SIG-M5 treated with dmso at 0.1 percent for 504 hours (cell line): Measurements from ENCODE around the gene HOXA10.

Experiments used
- DNase-seq: peaks from one replicate; lab custom pipeline; 2025; ENCODE audit not compliant: unreplicated experiment; lab: John Stamatoyannopoulos, UW

HOXA10 gene

DNA sequence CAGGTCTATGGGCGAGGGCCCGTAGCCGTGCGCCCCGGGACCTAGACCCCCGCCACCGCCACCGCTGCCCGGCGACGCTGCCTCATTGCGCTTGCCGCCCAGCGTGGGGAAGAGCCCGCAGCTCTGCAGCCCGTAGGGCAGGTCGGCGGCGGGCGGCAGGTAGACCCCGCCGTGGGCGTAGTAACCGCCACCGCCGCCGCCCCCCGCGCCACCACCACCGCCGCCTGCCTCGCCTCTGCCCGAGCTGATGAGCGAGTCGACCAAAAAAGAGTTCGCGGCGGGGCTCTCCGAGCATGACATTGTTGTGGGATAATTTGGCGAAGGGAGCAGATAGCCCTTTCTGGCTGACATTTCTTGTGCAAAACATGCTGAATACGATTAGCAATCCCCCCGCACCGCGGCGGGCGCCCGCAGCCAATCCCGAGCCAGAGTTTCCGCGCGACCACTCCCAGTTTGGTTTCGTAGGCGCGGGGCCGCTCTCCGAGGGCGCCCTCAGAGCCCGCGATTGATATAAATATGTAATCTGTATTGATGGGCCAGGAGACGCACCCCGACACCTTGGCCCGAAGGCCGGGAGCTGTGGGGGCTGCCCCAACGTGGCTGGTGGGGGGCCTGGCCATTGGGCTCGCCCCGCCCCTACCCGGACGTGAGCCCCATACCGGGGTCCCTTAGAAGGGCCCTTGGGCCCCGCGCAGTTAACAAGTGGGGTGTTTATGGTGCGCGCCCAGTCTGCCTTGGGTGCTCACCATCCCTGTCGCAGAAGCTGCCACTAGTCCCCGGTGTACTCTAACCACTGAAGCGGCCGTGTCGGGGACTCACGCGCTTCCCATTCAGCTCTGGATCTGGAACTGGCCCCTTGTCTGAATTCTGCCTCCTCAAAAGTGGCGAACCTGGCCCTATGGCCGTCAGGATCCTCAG is at the start of gene HOXA10:
Gene HOXA10 (minus strand): TSS at position 365 of the 918 bp plus-strand sequence. CDS start 14 bp downstream, at position 351.
- no peak for DNase-seq

DNA sequence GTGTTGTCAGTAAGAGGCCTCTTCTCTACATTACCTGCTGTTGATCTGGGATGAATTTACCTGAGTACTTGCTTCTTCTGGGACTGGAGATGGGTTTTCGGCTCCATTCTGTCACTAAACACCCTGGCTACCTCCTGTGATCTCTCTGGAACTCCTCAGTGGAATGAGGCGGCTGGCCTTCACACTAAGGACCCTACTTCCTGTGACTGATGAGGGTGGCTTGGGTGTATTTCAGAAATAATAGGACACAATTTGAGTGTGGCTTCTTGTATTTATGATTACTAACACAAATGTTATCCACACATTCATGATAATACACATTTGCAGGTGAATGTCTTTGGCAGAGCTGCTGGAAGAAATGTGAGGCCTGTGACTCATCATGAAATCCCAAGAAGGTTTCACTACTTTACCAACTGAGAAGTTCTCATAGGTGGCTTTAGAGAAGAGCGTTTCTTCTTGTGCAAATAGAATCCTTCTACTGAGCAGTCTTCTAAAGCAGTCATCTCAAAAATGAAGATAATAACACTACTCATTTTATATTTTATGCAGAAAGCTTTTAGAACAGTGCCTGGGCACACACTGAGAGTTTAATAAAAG is 47.2 kb upstream of the HOXA10 start:
- no peak for DNase-seq

DNA sequence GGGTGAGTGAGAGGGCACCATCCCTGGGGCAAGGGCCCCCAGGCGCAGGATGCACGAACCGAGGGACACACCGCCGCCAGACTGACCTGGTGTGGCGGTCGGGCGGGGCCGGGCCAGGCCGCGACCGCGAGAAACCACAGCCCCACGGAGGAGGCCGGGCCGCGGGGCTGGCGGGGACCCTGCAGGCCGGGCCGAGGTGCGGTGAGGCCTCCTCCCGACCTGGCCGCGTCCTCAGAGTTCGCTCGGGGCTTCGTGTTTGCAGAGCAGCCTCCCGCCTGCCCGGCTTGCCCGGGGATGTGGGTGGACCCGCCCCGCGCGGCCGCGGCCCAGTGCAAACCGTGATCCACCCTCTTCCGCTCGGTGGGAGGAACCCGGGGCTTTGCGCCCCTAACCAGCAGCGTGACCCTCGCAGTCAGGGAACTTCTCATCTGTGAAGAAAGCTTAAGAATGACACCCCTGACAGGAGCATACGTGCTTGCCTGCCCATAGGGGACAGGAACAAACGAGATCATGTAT is 46.4 kb upstream of the HOXA10 start:
- DNase-seq, result no peak

DNA sequence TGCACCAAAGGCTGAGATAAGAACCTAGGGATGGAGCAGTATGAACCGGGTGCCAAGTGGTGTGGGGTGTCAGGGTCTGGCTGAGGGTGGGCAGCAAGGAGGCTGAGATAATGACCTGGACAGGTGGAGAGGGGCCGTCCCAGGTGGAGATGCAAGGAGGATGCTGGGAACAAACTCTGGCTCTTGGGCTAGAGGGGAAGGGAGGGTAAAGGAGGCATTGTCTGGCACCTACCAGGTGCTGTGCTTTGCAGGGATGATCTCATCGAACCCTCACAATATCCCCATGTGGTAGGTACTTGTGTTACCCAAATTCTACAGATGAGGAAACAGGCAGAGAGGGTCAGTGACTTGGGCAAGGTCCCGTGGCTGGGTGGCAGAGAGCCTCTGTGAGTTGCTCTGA is 45.7 kb upstream of the HOXA10 start:
- DNase-seq, result no peak

DNA sequence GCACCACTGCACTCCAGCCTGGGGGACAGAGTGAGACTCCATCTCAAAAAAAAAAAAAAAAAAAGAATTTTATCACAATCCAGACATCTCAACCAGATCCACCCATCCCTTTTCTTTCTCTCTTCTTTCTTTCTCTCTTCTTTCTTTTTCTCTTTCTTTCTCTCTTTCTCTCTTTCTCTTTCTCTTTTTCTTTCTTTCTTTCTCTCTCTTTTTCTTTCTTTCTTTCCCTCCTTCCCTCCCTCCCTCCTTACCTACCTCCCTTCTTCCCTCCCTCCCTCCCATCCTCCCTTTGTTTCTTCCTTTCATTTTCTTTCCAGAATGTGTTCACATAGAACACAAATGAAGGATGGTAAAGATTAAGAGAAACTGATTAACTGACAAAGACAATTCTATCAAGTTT is 43.8 kb upstream of the HOXA10 start:
- no peak for DNase-seq

DNA sequence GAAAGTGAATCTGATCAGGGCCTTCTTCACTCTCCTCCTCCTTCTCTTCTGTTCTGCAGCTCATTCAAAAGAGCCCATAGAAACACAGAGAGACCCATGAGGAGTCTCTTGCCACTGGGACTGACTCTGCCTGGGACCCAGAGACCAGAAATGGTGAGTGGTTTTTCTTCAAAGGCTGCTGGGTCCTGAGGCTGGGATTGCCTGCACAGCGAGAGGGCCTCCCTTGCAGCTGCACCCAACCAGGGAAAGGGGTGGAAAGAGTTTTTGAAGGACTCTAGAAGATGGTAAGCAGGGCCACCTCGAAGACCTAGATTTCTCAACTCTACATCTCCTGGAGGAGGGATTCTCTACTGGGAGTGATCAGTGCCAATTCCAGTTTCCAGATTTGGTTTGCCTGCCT is 41.2 kb upstream of the HOXA10 start:
- no peak for DNase-seq

DNA sequence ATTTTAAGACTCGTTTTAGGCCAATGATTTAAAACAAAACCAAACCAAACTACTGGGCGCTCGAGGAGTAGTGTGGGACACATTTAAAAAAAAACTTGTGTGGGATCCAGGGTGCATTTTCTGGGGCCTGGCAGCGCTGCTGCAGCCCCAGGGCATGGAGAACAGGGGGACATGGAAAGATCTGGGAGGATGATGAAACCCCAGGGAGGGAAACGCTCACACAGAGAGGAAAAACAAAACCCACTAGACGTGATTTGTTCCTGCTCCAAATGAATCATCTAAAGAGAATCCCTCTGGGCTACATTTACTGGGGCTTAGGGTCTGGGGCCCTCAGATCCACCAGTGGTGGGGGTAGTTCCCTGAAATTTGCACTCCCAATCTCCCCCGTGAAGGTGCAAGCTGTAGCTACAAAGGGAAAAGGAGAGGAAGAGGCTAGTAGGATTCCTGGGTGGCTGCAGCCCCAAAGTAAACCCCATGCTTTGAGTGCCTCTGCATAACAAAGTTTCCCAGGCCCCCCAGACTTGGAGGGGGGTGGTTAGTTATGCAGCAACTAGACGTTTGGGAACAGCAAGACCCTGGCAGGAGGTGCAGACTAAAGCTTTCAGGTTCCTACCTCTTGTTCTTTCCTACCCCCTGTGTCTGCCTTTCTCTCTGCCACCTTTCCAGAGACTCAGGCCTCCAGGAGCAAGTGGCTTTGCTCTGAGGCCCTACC is 40.3 kb upstream of the HOXA10 start:
- DNase-seq, result no peak

DNA sequence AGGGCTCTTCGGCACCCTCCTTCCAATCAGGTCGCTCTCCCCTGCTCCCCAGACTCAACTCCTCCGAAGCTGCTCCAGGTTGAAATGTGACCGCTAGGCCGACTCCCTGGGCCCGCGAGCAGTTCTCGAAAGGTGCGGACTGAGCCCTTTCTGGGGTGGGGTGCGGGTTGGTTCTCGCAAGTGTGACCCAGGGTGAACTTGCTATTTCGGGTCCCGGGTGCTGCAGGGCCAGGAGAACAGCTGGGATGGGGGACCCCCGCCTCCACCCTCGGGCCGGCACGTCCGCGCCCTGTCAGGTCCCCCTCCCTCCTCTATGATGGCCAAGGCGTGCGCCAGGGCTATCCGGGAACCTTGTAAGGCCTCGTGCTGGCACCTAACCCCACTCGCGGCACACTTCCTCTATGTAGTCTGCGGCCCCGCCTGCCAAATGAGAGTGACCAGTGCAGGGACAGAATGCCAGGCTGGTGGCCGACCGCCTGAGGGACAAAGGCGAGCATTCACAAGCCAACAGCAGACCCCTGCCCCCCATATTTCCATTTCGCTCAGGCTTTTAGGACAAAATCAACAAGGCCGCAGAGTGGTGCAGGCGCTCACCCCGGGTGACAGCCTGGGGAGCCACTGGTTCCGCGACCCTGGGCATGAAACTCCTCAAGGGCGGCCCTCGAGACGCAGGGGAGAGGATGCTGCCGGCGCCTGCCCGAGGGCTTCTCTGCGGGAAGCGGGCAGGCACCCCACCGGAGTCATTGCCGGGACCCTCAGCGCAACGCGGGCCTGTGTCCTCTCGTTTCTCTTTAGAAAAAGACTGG is 39.5 kb upstream of the HOXA10 start:
- DNase-seq, result no peak

DNA sequence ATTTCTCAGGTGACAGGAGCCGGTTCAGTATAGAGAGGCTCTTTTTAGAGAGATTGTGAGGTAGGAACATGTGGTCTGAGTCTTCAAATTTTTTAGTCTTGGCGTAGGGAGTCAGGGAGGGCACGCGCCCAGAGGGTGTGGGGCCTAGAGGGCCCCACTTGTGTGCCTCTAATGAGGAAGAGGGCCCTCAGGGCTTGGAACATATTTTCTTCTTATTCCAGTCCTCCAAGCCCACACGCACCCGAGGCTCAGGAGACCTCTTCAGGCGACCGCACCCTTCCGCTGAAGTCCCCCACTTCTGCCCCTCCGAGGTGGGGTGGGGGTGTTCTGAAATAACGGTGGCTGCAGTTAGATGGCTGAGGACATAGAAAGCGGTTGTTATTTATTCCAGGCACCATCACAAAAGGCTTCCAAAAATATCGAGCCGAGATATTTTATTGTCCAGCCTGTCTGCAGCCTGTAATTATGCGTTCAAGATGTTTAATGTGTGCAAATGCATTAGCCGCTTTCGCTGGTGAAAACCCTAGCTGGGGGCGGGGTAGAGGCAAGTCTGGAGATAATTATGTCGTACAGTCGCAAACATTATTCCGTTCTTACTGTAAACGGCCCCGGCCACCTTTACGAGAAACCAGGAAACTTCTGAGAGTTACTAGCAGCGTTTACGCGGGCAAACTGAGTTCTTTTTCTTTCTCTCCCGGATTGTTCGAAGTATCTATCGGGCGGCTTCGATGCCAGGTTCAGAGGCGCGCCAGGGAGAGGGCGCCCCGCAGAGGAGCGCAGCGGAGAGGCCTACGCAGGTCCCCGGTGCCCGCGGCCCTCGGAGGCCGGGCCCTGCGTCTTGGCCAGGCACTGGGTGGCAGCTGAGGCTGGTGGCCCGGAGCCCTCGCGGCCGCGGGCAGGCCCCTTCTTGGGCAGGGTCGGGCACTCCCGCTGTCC is 38.6 kb upstream of the HOXA10 start:
- no peak for DNase-seq

DNA sequence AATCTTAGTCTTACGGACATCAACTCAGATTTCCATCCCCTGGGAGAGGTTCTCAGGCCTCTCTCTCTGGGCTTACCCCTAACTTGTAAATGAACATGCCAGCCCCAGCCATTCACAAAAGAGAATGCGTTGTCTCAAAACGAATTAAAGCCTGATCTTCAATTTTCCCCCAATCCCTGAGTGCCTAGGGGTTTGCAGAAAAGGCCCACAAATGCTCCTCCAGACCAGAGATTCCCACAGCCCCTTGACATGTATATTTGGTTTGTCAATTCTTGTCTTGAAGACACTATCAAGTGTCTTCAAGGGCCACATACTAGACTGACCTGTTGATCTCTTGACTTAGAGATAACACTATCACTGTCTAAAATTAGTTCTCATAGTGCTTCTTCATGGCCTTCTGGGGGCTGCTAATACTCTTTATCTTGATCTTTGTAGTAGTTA is 37.7 kb upstream of the HOXA10 start:
- no peak for DNase-seq

DNA sequence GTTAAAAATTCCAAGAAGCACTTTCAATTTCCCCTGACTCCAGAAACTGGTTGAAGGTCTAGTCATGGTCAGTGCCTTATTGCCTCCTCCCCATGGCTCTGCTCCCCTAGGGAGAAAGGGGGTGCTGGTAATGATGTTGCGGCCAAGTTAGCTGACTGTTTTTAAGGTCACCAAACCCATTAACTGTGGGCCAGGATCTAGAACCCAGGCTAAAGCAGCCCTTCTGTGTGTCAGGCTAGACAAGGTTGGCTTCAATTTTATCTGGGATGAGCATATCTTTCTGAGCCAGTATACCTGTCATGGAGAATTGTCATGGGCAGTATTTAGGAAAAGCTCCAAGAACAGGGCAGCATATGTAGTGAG is 36.9 kb upstream of the HOXA10 start:
- no peak for DNase-seq

DNA sequence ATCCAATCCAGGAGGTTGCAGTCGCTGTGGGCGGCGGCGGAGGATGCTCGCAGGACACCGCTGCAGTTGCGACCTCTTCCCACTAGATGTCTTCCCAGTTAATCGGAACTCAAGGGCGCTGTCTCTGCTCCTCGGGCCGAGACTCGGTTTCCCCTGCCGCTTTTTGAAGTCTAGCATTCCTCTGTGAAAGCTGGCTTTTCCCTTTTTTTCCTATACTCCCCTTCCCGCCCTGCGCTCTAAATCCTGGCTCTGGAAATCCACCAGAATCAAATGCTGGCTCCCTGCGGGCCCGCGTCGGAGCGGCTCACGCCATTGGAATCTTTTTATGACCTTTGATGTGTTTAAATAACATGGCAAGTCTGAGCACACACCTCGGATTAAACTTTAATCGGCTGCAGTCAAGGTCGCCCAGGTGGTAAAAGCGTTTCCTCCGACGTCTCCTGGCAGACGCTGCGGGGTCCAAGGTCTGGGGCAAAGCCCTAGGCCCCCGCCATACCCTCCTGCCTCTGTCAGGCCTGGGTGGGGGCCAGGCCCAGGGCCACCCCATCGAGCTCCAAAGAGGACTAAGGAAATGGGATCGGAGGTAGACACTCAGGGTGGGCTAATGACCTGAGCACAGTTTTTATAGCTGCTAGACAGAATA is 36.4 kb upstream of the HOXA10 start:
- DNase-seq, result peak; percentile 37

DNA sequence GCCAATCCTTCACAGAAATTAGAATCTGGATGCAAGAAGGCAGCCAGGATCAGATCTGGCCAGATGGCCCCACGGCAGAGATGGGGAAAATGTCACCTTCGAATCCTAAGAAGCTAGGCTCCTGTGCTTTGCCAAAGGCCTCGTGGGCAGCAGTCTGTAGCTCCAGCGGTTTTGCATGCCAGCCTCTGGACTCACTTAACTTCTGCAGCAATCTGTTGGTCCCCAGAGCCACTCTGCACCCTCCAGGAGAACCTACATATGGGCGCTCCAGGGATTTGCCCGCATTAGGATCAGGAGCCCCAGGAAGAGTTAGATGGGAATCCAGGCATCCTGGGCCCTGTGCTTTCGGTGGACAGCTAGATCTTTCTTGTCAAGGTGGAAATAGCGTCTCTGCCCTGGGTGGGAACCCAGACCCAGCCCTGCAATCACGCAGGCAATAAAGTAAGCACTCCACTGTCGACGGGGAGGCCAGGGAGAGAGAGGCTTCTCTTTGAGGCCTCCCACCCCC is 35.9 kb upstream of the HOXA10 start:
- DNase-seq, result no peak

DNA sequence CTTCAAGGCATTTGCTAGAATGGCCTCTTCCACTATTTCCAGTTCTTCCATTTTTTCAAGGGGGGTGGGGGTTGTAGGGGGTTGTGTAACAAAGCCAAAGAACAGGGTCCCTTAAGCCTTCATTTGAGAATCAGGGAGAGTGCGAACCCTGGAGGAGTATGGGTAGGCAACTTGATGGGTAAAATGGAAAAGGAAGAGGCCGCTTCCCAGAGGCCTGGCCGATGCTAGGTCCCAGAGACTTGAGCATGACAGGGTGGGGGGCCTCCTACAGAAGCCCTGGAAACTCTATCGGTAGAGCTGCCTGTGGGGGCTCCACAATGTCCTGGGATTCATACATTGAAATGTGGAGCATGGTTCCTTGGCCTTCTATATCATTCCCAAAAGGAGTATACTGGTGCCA is 34.9 kb upstream of the HOXA10 start:
- no peak for DNase-seq

DNA sequence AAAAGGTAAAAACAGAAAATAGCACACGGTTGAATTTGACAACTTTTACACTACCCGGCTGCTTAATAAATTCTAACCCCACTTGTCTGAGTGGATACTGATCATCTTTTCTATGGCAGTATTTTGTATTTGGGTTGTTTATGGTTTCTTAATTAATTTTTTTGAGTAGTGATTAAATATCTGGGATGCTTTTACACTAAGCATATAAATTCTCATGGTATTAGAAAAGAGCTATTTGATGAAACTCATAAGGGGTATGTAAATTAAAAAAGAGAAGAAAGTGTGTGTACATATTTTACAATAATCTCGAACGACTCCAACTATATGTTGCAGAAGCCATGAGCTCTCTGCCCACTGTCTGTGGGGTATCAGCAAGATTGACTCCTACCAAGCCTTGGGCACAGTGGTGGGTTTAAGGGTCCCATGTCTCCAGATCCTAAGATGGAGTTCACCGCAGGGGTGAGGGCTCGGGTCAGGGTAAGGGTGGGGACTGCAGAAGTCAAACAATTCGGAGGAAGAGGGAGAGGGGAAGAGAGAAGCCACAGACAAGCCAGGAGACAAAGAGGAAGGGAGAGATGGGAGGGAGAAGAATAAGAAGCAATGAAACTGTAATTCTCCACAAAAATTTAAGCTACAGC is 33.3 kb upstream of the HOXA10 start:
- DNase-seq, result no peak

DNA sequence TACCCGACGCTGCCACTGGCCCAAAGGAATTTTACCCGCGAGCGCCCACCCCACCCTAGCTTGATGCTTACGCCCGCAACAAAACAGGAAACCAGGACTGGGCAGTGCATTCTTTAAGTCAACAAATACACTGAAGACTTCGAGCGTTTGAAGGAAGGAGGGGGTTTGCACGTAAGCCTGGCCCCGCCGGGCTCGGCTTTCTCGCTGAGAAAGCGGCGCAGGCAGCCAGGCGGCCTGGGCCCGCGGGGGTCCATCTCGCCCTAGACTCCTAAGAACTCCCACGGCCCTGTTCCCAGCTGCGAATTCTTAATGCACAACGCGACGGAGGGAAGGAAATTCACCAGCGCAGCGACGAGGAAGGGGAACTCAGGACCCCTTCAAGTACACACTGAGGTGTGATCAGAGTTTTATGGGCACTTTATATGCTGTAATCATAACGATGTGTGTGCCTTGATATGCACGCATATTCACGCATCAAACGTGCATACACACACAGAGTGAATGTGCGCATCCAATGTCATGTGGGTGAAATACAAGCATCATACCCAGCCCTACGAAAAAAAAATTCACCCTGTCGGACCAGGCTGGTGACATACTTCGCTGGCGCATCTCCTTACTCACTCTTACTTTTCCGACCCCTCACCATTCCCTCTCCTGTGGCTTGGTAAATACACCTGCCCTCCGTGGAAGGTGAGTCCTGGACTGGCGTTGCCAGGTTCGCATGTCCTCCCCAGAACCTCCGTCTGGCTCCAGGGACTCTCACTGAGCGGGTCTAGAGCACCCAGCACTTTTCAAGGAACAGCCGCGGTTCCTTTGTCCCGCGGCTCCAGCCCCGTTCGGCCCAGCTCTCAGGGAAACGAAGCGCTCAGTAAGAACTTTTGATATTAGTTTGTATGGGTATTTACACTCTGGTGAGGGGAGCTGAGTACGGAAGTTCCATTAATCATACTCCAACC is 31.5 kb upstream of the HOXA10 start:
- no peak for DNase-seq

DNA sequence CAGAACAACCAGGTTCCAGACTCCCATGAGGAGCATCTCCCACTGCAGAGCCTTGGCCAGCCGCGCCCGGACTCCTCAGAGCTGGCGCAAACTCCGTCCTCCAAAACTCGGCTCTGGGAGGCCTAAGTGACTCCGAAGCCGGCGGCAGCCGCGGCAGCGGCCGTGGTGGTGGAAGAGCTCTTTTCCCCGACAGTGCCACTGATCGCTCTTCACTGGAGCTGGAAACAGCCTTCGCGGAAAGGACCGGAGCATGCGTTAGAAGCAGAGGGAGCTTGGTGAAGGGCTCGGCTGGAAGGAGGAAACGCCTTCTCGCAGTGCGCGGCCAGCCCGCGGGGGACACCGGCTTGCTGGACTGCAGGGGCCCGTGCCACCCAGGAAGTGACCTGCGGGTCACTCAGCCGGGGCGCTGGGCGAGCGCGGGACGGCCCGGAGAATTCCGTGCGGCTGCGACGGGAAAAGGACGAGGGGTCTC is 30.8 kb upstream of the HOXA10 start:
- DNase-seq, result no peak
